GM21529 (cell line): ENCODE data around the gene EPHA10.
"Not testable (repeated sequence)": the region's sequence is repeated elsewhere in the genome, so short reads cannot be mapped to it uniquely, and the experiment has no call there.

ENCODE experiments used
- ATAC-seq: cut with Tn5 transposase; IDR thresholded peaks from one replicate; pipeline ENCODE4 v1.9.1; 2021; ENCODE audit not compliant: unreplicated experiment

EPHA10 gene

GRCh38 chr1:37776946-37777516 is 12.1 kb upstream of the EPHA10 start:
- ATAC-seq, result no peak

- not testable (repeated sequence) for ATAC-seq
These were observed 6.5 kb upstream of the EPHA10 start for GRCh38 chr1:37771440-37771839.

GRCh38 chr1:37767488-37767887 is 2.6 kb upstream of the EPHA10 start:
- ATAC-seq, result no peak

- no peak for ATAC-seq
These were observed 1.2 kb upstream of the EPHA10 start for GRCh38 chr1:37765916-37766664.

GRCh38 chr1:37764414-37764825 is 500 bp downstream of the EPHA10 start:
- ATAC-seq, result no peak

- no peak for ATAC-seq
These were observed 1.0 kb downstream of the EPHA10 start for GRCh38 chr1:37763791-37764413.

GRCh38 chr1:37762516-37762915 is 2.4 kb downstream of the EPHA10 start:
- ATAC-seq, result no peak

- no peak for ATAC-seq
These were observed 3.4 kb downstream of the EPHA10 start for GRCh38 chr1:37761416-37762095.

- no peak for ATAC-seq
These were observed 5.5 kb downstream of the EPHA10 start for GRCh38 chr1:37759451-37759850.

- ATAC-seq, result no peak
These were observed 8.9 kb downstream of the EPHA10 start for GRCh38 chr1:37755951-37756560.

GRCh38 chr1:37755290-37755689 is 9.6 kb downstream of the EPHA10 start:
- ATAC-seq, result no peak

- ATAC-seq, result no peak
These were observed 11.2 kb downstream of the EPHA10 start for GRCh38 chr1:37753473-37754321.

GRCh38 chr1:37752583-37753471 is 12.1 kb downstream of the EPHA10 start:
- no peak for ATAC-seq

- no peak for ATAC-seq
These were observed 12.7 kb downstream of the EPHA10 start for GRCh38 chr1:37752213-37752582.

GRCh38 chr1:37748565-37748964 is 16.4 kb downstream of the EPHA10 start:
- no peak for ATAC-seq

- ATAC-seq, result no peak
These were observed 18.1 kb downstream of the EPHA10 start for GRCh38 chr1:37746806-37747205.

- ATAC-seq, result no peak
These were observed 23.3 kb downstream of the EPHA10 start for GRCh38 chr1:37741662-37742061.

GRCh38 chr1:37741130-37741529 is 23.8 kb downstream of the EPHA10 start:
- ATAC-seq, result no peak

GRCh38 chr1:37739222-37739621 is 25.7 kb downstream of the EPHA10 start:
- no peak for ATAC-seq
